Jurkat, Clone E6-1 (cell line): ENCODE data around the gene KIF1C.

Experiments
- DNase-seq: peaks from one replicate; pipeline ENCODE4 v3.0.0-alpha.2; 2011; ENCODE audit warnings: low read depth, low spot score
- H3K4me3 ChIP-seq: 2 replicates; pipeline ENCODE4 v1.5.1; 2011; ENCODE audit warnings: mild to moderate bottlenecking, low read length, control low read depth, moderate library complexity

The KIF1C gene

GRCh38 chr17:4967539-4968485 is 29.9 kb upstream of the KIF1C start, which contains the start of gene SPAG7:
TSS of gene SPAG7 (minus strand) at chr17:4967817. CDS start at chr17:4967804, 13 bp downstream.
- H3K4me3 ChIP-seq = peak within 1 kb of the TSS; percentile 71
- DNase-seq = peak; percentile 96

GRCh38 chr17:4968486-4969046 is 29.2 kb upstream of the KIF1C start:
- no peak for DNase-seq
- peak overlapping the region; percentile 71 for H3K4me3 ChIP-seq

- H3K4me3 ChIP-seq = peak overlapping the region; percentile 71; the same call in 1 of the 2 replicates
- DNase-seq = no peak
These were observed 28.7 kb upstream of the KIF1C start for GRCh38 chr17:4969047-4969550.

GRCh38 chr17:4969551-4970173 is 28.1 kb upstream of the KIF1C start:
- no peak for DNase-seq
- H3K4me3 ChIP-seq = no peak overlapping the region

DNA sequence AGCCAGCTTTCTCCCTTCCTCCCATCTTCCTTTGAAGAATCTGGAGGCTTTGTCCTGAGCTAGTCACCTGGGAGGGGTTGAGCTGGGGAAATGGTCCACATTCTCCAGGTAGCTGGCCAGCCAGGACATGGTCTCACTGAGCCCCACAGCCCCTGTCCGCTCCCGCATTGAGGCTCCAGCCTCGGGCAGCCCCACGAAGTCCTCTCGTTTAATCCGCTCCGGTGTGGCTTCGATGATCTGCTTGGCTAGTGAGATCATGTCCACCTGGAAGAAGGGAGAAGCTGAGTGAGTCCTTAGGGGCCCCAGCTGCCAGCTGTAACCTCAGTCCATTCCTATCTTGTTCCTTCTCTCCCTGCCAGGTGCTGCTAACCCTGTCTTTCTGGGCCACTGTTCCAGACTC is 27.5 kb upstream of the KIF1C start:
- no peak overlapping the region for H3K4me3 ChIP-seq
- no peak for DNase-seq

GRCh38 chr17:4971826-4972225 is 25.9 kb upstream of the KIF1C start:
- H3K4me3 ChIP-seq = no peak overlapping the region
- DNase-seq = no peak

- no peak for DNase-seq
These were observed 25.4 kb upstream of the KIF1C start for GRCh38 chr17:4972322-4972721.

GRCh38 chr17:4972752-4973151 is 25.0 kb upstream of the KIF1C start:
- DNase-seq = no peak

More at GRCh38 chr17:4972322-4972721, 25.4 kb upstream of the KIF1C start:
- no peak overlapping the region for H3K4me3 ChIP-seq

GRCh38 chr17:4973256-4974114 is 24.3 kb upstream of the KIF1C start:
- DNase-seq = no peak
- H3K4me3 ChIP-seq = no peak overlapping the region

More at GRCh38 chr17:4972752-4973151, 25.0 kb upstream of the KIF1C start:
- no peak overlapping the region for H3K4me3 ChIP-seq

- H3K4me3 ChIP-seq = no peak overlapping the region
These were observed 23.6 kb upstream of the KIF1C start for GRCh38 chr17:4974115-4974670.

GRCh38 chr17:4978726-4979125 is 19.0 kb upstream of the KIF1C start:
- no peak overlapping the region for H3K4me3 ChIP-seq
- no peak for DNase-seq

More at GRCh38 chr17:4974115-4974670, 23.6 kb upstream of the KIF1C start:
- no peak for DNase-seq

- no peak overlapping the region for H3K4me3 ChIP-seq
- peak; percentile 81 for DNase-seq
These were observed 17.0 kb upstream of the KIF1C start for GRCh38 chr17:4980644-4981216.

- no peak for DNase-seq
- no peak overlapping the region for H3K4me3 ChIP-seq
These were observed 15.4 kb upstream of the KIF1C start for GRCh38 chr17:4982305-4982704.

- peak overlapping the region; percentile 78 for H3K4me3 ChIP-seq
- no peak for DNase-seq
These were observed 11.3 kb upstream of the KIF1C start for GRCh38 chr17:4986403-4986802.

DNA sequence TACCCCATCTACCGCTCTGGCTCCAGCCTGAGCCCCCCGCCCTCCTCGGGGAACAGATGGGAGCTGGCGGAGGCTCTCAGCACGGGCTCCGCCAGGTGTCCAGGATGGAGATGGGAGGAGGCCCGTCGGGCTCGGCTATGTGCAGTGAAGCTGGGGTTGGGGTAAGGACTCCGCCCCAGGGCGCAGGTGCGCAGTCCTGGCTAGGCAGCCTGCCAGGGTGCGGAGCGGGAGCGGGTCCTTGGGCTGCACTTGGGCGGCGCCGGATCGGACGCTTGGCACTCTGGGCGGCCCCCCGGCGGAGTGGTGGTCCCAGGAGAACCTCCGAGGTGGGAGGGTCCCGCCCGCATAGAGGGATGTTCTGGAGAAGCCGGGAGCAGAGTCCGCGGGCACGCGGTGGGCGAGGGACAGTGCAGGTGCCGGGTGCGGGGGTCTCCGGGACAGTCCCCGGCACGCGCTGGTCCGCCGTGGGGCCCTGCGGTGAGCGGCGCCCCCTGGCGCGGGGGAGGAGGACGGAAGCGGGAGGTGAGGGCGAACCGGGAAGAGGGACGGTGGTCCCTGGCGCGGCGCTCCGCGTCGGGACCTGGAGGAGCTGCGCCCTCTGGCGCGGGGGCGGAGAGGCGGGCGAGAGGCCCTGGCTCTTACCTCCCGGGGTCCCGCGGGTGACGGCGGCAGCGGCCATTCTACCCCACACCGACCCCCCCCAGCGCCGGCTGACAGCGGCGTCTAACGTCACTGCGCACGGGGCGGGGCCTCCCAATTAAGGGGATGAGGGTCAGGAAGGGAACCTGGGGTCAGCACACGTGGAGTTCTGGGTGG is 10.6 kb upstream of the KIF1C start, which contains the start of gene CAMTA2:
CAMTA2 (minus strand) TSS at position 725 of the 816 bp plus-strand sequence. CDS start 1,453 bp downstream, outside the sequence.
- DNase-seq = peak; percentile 76
- H3K4me3 ChIP-seq = peak within 1 kb of the TSS; percentile 78

GRCh38 chr17:4987767-4988567 is 9.8 kb upstream of the KIF1C start:
- H3K4me3 ChIP-seq = peak overlapping the region; percentile 78
- no peak for DNase-seq
